GM19395 (cell line): ENCODE measurements around the gene DYNLRB2.

ENCODE experiments used
- ATAC-seq: cut with Tn5 transposase; IDR thresholded peaks from one replicate; pipeline ENCODE4 v1.9.1; 2021; ENCODE audit warnings: mild to moderate bottlenecking, moderate library complexity; ENCODE audit not compliant: unreplicated experiment

The DYNLRB2 gene

GRCh38 chr16:80547145-80547544, 6.4 kb downstream of the DYNLRB2 start:
- ATAC-seq, result no peak

DNA sequence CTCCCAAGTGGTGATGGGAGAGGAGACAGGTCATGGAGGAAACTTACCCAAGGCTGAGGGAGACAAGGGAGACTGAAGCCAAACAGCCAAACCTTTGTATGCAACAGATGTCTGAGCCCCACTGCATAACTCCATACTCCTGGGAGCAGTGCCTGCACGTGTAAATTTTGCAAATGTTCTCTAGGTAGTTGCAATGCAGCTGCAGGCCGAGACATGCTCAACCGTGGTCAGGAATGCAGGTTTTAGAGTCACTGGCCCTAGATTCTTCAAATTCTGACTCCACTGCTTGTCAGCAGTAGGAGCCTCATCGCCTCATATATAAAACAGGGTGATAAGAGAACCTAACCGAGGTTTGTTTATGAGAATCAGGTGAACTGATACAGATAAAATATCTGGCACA, 11.5 kb downstream of the DYNLRB2 start:
- no peak for ATAC-seq

GRCh38 chr16:80554033-80554432, 13.2 kb downstream of the DYNLRB2 start:
- ATAC-seq, result no peak

GRCh38 chr16:80556481-80556880, 15.7 kb downstream of the DYNLRB2 start:
- no peak for ATAC-seq

DNA sequence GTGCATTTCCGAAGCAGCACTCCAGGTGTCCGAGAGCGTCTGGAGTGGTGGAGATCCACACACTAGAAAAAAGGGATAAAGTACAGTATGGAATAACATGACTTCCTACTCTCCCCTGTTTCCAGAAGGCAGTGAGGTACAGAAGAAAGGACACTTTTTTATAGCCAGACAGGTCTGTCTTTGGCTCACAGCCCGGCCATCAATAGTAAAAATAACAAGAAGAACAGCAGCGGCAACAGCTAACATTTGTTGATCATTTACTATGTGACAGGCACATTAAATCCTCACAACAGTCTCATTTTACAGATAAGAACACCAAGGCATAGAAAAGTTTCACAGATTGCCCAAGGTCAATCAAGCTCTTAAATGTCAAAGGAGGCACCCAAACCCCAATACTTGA, 16.2 kb downstream of the DYNLRB2 start:
- ATAC-seq, result no peak

GRCh38 chr16:80559369-80559768, 18.6 kb downstream of the DYNLRB2 start:
- no peak for ATAC-seq

- ATAC-seq, result no peak
These were observed 22.3 kb downstream of the DYNLRB2 start for GRCh38 chr16:80563066-80563465.

GRCh38 chr16:80564394-80564793, 23.6 kb downstream of the DYNLRB2 start:
- ATAC-seq, result no peak

DNA sequence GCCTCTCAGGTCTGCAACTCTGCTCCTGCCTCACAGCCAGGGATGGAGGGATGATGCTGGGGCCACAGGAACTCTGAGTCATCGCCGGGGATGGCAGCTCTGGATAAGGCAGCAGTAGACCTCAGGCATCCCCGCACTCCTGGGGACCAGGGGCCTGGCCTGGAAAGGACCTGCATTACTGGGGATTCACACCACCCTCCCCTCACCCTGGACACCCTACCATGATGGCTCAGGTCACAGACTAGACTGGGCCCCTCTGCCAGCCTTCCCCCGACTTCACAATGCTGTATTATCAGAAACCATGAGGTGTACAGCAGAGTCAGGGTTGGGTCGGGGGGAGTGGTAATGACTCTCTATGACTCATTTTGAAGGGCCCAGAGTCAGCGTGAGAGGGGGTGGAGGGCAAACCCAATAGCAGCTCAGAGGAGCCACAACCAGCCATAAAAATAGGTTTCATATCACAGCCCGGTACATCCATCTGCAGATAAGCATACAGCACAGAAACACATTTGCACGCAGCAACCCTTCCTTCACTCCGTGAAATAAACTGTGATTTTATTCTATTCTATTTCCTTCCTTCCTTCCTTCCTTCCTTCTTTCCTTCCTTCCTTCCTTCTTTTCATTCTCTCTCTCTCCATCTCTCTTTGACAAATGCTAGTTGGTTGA, 28.8 kb downstream of the DYNLRB2 start:
- peak; percentile 85 for ATAC-seq

DNA sequence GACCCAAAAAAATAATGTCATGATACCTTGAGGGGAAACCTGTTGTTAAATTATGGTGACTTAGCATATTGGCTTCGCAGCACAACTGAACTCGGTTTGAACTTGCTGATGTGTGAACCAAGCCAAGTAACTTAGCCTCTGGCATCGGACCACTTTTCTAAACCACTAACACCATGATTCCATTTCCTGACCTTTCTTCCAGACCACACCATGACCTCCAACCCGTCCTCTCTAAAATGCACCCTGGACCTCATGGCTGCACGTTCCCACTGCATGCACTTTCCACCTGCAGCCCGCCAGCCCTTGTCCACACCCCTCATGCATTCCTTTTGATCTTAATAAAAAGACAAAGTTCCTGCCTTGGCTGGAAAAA, 29.3 kb downstream of the DYNLRB2 start:
- peak; percentile 15 for ATAC-seq

GRCh38 chr16:80573700-80574120, 32.9 kb downstream of the DYNLRB2 start:
- no peak for ATAC-seq

DNA sequence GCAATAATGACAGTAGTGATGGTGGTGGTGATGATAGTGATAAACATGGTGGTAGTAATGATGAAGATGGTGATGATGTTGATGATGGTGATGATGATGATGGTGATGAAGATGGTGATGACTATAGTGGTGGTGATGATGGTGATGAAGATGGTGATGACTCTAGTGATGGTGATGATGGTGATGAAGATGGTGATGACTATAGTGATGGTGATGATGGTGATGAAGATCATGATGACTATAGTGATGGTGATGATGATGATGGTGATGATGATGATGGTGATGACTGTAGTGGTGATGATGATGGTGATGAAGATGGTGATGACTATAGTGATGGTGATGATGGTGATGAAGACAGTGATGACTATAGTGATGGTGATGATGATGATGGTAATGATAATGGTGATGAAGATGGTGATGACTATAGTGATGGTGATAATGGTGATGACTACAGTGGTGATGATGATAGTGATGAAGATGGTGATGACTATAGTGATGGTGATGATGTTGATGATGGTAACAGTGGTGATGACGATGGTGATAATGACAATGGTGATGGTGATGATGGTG, 35.6 kb downstream of the DYNLRB2 start:
- no peak for ATAC-seq

GRCh38 chr16:80577485-80578280, 36.9 kb downstream of the DYNLRB2 start:
- no peak for ATAC-seq

DNA sequence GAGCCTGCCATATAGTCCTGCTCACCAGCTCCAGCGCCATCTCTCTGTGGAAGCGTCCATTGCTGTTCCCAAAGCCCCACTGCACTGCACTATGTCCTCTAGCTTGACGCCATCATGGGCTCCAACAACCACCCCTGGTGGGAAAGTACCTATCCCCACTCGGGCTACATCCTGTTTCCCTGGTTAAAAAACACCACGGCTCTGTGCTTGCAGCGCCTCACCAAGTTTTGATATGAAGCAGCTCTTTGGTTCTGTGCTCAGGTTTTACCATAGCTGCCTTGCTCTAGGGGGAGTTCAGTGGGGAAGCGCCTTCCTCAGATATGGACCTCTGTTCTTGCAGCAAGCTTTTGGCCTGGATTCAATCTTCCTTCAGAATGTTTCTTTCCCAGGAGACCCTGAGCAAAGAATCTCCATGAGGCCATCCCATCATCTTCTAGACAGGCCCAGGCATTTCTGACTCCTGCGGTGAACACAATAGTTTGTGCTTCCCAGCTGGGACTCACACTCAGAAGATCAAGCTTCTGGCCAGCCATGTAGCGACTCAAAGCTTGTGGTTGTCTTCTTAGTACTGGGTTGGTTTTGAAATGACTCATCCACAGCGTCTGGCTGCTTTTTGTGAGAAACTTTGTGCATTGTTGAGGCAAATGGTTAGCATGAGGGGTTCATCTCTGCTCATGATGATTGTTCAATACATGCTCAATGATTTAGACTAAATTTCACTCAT, 39.5 kb downstream of the DYNLRB2 start:
- ATAC-seq, result peak; percentile 92

DNA sequence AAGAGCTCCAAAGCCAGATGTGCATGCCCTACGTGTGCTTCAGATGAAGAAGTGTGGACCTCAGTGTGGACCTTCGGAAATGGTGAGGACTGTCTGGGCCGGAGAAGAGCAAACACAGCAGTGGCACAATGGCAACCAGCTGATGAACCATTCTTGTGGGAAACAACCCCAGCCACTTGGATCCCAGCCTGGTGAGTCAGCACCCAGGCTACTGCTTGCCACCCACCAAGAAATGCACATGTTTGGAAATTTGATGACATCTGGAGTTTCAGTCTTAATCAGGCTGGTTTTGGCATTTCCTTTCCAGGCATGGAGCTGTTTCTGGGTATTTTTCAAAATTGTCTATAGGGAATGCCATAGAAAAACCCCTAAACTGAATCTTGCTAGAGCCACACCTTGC, 42.7 kb downstream of the DYNLRB2 start:
- no peak for ATAC-seq

DNA sequence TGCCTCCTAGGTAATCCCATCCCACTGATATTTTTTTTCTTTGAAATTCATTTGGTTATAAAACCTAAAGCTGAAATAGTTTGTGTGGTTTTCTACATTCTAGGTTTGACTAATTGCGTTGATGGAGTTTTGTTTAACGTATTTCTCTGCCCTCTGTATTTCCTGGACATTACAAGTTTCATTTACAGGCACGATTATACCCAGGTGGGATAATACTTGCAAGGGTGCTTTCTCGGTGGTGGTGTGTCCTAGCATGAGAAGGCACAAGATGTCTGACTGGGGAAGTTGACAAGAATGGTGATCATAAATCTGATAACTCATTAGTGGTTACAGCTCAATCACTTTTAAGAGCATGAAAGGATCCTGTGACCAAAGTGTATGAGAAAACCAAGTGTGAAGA, 45.0 kb downstream of the DYNLRB2 start:
- no peak for ATAC-seq

DNA sequence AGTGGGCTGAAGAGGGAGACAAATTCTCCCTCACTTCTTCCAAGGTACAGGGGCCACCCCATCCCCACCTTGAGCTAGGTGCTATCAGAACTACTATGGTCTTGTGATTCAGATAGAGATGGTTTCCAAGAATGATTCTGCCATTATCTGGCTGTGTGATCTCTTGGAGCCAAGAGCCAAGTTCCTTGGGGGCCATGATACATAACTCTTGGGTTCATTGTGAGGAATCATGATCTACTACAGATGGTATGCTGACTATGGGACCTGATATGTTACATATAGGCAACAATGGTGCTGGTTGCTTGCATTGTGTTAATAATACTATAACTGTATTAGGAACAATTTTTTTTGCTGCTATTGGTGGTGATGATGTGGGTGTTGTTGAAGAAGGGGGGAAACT, 45.7 kb downstream of the DYNLRB2 start:
- no peak for ATAC-seq

GRCh38 chr16:80587071-80587470, 46.3 kb downstream of the DYNLRB2 start:
- ATAC-seq, result no peak

DNA sequence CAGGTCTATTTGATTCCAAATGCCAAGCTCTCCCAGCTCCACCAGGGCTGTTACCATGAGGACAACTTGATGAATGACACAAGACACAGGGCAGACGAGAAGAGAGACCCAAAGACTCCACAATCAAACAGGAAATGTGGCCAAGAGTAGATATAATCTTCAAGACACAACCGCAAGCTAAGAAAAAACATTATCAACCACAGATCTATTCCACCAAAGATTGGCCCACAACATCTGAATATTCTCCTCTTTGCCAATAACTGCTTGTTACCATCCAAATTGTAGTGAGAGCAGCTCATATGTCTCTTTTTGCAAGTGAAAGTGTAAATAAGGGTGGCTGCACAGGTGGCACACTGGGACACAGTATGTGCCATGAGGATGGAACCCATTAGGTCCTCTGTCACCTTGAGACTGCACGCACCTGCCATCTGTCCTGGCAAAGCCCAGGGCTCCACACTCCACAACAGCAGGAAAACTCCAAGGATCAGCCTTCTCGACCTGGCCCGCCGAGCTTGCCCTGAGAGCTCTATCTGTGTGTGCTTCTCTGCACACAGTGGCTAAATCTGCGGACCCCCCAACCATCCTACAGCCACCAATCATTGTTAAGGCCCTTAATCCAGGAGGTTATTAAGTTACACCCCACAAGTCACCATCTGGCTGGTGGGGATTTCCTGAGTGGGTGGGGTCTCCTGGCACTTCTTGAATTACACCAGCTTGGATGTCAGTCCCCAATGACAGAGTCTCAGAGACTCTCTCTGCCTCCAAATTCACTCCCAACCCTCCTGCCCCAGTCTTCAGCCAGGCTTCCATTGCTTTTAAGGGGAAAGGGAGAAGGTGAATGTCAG, 50.5 kb downstream of the DYNLRB2 start:
- no peak for ATAC-seq

- ATAC-seq, result no peak
These were observed 51.5 kb downstream of the DYNLRB2 start for GRCh38 chr16:80592273-80592672.

GRCh38 chr16:80594756-80595155, 54.0 kb downstream of the DYNLRB2 start:
- no peak for ATAC-seq
